GM19099 (cell line): ENCODE data around the gene PLEKHA8.

Source experiments
- POLR2A ChIP-seq: IDR thresholded peaks from 3 replicates; pipeline ENCODE4 v1.6.1; 2011; ENCODE audit warnings: low read depth; ENCODE audit not compliant: insufficient read length; ENCODE audit errors: extremely low read depth

Gene PLEKHA8

DNA sequence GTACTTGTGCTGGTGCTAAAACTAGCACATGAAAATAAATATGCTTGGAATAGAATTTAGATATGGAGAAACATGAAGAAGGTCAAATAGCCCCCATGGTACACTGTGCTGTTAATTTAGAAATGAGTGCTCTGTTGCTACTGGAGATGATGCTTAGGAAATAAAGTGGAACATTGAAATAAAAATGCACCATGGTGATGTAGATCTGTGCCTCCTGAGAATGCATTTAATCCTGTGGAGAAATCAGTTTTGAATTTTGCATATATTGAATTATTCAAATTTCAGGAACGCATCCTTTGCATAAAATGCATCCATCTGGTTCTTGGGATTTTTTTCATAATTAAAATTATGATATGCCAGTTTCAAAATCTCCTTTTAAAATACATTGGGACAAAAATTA lies 44.5 kb downstream of the PLEKHA8 start:
- TF ChIP-seq POLR2A: no peak

GRCh38 chr7:30074422-30075030 lies 46.3 kb downstream of the PLEKHA8 start:
- no peak for TF ChIP-seq POLR2A

GRCh38 chr7:30076411-30076810 lies 48.2 kb downstream of the PLEKHA8 start:
- TF ChIP-seq POLR2A: no peak

DNA sequence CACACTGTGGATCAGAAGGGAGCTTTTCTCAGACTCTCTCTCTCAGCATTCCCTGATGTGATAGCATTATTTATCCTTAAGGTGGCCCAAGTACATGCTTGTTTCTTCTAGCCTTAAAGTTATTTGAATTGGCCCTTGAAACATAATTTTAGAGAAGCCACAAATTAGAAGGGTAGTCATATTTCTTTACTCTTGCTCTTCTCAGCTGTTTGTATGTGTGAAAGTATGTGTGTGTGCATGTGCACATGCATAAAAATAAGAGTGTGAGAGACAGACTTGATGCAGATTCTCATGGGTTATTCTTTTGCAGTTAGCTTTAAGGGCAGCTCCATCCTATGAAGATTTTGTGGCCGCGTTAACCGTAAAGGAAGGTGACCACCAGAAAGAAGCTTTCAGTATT lies 50.1 kb downstream of the PLEKHA8 start:
- no peak for TF ChIP-seq POLR2A

GRCh38 chr7:30079880-30080279 lies 51.7 kb downstream of the PLEKHA8 start:
- TF ChIP-seq POLR2A: no peak

DNA sequence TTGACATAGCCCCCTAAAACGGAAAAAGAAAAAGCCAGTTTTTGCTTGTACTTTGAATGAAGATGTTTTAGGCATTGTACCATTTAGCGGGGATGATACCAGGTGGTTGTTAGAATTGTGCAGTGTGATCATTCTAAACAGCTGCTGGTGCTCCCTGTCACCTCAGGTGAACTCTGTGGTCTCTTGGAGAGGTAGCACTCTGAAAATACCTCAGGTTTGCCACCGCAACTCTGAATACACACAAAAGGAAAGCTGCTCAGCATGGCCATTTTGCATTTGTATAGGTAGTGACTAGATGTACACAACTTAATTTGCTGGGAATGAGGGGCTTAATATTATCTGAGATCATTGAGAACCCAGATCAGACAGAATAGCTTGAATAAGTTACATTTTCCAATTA lies 52.6 kb downstream of the PLEKHA8 start:
- no peak for TF ChIP-seq POLR2A

DNA sequence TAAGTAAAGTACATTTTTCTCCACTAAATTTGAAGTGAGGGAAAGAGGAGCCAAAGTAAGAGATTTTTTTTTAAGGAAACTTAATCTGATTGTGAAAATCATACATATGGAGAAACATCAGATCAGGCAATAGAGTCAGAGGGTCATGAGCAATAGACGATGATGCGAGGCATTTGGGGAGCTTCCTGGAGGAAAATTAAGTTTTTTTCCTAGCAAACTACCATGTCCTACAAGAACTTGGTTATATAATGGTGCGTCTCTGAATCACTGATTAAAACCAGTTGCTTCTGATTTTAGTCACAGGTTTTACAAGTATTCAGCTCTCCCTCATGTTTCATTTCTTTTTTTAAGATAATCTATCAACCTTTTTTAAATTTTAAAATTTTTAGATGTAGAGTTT lies 54.5 kb downstream of the PLEKHA8 start:
- TF ChIP-seq POLR2A: no peak

- no peak for TF ChIP-seq POLR2A
These were observed 55.1 kb downstream of the PLEKHA8 start for GRCh38 chr7:30083334-30083733.

DNA sequence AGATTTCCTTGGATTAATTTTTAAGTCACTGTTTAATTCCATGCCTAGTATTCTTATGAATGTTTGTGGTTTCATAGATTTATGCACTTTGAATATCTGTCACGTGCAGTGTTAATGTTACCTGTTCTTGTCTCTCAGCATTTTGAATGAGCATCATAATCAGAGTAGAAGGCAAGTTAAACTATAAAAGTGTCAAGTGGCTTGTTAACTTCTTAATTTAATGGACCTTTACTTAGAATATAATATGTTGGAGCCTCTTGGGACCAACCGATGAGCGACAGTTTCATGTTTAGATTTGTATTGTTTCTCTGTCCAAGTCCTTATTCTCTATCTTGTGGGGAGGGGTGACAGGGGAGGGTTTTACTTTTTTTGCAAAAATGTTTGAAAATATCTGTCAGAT lies 56.0 kb downstream of the PLEKHA8 start:
- no peak for TF ChIP-seq POLR2A

DNA sequence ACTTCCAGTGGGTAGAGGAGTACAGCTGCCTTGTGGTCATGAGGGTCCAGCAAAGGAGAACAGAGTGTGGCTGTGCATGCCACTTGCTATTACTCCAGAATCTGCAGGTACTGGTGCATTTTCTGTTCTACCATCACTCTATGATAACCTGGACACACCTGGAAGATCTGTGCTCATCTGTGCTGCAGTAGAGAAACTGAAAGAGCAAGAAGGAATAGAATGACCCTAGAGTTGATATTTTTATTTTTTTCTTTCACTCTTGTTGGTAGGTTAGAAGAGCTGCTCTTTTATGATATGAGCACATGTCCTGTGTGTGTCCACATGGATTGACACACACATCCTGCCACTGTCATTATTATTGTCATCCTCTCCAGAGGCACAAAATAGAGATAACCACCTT lies 58.3 kb downstream of the PLEKHA8 start:
- no peak for TF ChIP-seq POLR2A

DNA sequence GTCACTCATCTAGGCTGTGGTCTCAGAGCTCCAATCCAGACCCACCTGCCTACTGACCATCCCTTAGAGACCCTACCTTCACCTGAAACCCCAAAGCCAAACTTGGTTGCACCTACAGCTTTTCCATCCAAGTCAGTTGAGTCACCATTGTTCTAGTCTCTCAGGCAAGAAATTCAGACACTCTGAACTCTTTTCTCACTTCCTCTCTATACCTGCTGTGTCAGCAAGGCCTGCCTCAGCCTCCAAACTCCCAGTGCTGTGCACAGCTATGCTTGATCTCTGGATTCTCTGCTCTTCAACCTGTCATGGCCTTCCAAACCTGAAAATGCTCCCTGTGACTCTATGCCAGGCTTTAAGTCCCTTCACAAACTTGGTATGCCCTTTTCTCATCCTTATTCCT lies 59.2 kb downstream of the PLEKHA8 start:
- TF ChIP-seq POLR2A: no peak

GRCh38 chr7:30088362-30088761 lies 60.1 kb downstream of the PLEKHA8 start:
- no peak for TF ChIP-seq POLR2A

DNA sequence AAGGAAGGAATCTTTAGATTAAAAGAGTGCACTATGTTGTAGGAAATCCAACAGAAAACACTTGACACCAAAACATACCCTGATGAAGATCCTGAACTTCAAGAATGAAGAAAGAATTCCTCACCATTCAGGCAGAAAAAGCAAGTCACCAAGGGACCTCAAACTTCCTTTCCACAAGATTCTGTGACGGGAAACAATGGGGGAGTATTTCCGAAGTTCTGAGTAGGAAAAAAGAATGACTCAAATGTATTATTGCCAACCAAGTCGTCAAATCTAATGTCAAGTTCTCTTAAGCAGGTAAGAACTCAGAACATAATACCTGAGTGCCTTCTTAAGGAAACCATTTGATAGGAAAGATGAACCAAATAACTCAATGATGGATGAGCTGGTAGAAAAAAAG lies 61.9 kb downstream of the PLEKHA8 start:
- no peak for TF ChIP-seq POLR2A

GRCh38 chr7:30091491-30091912 lies 63.3 kb downstream of the PLEKHA8 start:
- no peak for TF ChIP-seq POLR2A

GRCh38 chr7:30091987-30092386 lies 63.8 kb downstream of the PLEKHA8 start:
- no peak for TF ChIP-seq POLR2A

DNA sequence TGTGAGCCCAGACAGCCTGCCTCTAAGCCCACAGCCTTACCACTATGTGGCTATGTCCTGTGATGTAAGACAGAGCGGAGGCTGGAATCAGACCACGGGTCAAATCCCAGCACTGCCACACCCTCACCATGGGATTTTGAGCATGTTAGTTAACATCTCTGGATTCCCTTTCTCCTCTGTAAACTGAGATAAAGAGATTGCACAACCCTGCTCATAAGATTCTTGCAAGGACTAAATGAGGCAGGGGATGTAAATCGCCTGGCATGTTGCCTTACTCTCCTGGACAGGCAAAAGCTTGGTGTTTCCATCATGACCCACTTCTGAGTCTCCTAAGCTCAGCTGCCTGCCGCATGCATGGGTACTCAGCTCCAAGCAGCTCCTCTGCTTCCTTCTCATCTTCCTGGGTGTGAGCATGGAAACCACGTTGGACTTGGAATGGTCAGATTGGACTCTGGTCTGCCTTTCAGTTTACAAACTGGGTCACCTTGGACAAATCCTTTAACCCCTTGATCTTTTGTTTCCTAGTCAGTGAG lies 65.3 kb downstream of the PLEKHA8 start:
- no peak for TF ChIP-seq POLR2A

- TF ChIP-seq POLR2A: no peak
These were observed 74.1 kb downstream of the PLEKHA8 start for GRCh38 chr7:30102281-30102680.
